Measurements from ENCODE around the gene HUS1B.
"Not testable (repeated sequence)": the region's sequence is repeated elsewhere in the genome, so short reads cannot be mapped to it uniquely, and the experiment has no call there.

Gene HUS1B

DNA sequence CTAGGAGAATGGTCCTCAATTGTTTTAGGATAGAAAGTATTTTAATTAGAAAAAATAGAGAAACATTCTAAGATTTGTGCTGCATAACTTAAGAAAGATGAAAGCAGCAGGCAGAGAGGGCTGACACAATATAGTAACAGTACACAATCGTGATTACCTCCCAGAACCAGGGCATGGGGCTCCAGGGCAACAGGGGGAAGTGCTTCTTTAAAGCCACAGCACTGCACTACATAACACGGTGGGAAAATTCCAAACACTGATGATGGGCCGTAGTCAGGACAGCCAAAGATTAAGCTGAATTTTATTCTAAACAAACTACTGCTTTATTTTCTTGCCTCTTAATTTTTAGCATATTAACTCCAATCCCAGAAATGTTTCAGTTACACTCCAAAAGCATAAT, 21.6 kb upstream of the HUS1B start:
- DNase-seq (ENCODE audit: low read depth), result no peak

DNA sequence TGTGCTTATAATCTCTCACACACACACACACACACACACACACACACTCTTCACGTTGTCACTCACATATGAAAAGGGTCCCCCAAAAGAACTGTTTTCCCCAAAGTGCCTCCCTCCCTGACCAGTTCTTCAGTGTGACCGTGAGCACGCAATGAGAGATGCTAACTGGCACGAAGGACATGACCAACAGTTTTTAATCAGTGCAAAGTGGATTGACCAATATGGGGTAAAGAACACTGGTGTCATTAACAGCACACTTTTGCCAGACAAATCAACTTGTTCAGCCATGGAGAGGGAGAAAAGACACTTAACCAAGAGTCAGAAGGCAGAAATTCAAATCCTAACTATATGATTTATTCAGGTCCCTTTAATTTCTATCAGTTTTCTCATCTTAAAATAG, 21.0 kb upstream of the HUS1B start:
- no peak for DNase-seq (ENCODE audit: low read depth)

DNA sequence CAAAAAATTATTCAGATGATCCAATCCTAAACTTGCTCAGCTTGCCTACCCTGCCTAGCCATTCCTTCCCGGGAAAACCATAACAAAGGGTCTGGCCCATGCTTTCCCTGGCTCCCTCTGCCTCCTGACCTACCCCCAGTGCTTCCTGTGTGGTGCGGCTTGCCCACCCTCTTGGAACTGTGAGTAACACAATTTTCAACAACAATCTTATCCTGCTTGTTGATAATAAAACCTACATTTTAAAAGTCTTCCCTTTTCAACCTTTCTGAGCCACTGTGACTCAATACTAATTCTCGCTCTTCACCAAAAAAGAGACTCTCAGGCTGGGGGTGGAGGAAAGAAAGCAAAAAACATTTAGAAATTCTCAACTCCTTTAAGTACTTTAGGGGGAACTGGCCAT, 18.1 kb upstream of the HUS1B start:
- no peak for DNase-seq (ENCODE audit: low read depth)

DNA sequence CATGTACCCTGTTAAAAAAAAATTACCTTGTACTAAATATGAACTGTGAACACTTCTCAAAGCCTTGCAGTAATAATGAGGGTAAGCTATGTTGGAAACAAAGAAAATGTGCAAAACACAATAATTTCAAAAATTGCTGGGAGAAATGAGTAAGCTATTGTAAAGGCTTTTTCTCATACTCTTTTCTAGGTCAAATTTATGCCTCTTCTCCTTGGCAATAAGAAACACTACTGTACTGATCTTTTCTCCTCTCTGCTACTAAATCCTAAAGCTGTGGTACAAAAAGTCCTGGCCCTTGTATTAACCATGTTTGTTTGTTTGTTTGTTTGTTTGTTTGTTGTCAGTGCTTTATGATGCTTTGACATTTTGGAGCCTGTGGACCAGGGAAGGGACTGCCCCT, 17.5 kb upstream of the HUS1B start:
- DNase-seq (ENCODE audit: low read depth), result no peak

DNA sequence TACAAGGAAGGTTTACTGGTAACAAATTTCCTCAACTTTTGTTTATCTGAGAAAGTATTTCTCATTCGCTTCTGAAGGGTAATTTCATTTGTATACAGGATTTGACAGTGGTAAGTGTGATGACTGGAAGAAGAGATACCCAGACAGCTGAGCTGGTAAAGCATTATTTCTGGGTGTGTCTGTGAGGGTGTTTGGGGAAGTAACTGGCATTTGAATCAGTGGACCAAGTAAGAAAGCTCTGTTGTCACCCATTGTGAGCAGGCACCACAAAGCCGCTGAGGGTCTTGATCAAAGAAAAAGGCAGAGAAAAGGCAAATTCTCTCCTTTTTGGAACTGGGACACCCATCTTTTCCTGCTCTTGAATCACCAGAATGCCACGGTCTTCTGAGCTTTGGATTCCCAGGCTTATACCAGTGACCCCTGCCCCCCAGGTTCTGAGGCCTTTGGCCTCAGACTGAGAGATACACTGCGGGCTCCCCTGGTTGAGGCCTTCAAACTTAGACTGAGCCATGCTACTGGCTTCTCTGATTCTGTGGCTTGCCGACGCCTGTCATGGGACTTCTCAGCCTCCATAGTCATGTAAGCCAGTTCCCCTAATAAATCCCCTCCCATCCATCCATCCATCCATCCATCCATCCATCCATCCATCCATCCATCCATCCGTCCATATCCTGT, 10.5 kb upstream of the HUS1B start:
- DNase-seq (ENCODE audit: low read depth), result no peak

DNA sequence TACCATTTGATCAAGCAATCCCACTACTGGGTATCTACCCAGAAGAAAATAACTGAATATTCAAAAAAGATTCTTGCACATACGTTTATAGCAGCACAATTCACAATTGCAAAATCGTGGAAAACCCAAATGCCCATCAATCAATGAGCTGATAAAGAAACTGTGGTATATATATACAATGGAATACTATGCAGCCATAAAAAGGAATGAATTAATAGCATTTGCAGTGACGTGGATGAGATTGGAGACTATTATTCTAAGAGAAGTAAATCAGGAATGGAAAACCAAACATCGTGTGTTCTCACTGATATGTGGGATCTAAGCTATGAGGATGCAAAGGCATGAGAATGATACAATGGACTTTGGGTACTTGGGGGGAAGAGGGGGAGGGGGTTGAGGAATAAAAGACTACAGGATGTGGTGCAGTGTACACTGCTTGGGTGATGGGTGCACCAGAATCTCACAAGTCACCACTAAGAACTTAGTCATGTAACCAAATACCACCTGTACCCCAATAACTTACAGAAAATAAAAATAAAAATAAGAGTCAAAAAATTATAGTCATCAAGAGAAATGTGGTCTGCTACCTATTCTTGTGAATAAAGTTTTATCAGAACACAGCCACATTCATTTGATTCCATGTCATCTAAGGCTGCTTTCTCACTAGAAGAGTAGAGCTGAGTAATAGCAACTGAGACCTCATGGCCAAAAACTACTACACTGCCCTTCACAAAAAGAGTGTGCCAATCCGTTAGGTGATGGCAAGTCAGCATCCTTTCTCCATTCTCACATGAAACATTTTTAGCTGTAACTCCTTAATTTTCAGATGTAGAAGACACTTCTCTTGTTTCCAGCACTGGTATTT, 8.7 kb upstream of the HUS1B start:
- no peak for DNase-seq (ENCODE audit: low read depth)

DNA sequence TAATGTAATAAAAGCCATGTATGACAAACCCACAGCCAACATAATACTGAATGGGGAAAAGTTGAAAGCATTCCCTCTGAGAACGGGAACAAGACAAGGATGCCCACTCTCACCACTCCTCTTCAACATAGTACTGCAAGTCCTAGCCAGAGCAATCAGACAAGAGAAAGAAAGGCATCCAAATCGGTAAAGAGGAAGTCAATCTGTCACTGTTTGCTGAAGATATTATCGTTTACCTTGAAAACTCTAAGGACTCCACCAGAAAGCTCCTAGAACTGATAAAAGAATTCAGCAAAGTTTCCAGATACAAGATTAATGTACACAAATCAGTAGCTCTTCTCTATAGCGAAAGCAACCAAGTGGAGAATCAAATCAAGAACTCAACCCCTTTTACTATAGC, 6.9 kb upstream of the HUS1B start:
- DNase-seq (ENCODE audit: low read depth), result not testable (repeated sequence)

DNA sequence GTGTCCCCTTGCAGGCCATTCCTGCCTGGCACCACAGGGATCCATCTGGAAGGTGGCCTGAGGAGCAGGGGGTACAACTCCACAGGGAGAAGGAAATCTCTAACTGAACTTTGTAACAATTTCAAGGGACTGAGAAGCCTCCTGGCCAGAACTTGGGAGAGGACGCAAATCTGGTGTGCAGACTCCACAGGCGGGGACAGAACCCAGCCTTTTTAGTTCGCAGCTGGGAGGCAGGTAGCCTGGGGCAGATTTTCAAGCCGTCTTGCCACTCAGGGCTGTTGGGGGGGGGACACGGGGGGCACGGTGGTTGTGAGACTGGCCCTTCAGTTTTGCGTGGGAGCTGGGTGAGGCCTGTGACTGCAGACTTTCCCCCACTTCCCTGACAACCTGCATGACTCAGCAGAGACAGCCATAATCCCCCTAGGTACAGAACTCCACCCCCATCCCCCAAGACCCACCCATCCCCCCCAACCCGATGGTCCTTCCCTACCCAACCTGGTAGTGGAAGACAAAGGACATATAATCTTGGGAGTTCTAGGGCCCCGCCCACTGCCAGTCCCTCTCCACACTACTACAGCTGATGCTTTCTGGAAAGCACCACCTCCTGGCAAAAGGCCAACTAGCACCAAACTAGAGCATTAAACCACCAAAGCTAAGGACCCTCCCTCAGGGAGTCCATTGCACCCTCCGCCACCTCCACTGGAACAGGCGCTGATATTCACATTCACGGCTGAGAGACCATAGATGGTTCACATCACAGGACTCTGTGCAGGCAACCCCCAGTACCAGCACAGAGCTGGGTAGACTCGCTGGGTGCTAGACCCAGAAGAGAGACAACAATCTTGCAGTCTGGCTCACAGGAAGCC, 3.0 kb upstream of the HUS1B start:
- DNase-seq (ENCODE audit: low read depth), result no peak

DNA sequence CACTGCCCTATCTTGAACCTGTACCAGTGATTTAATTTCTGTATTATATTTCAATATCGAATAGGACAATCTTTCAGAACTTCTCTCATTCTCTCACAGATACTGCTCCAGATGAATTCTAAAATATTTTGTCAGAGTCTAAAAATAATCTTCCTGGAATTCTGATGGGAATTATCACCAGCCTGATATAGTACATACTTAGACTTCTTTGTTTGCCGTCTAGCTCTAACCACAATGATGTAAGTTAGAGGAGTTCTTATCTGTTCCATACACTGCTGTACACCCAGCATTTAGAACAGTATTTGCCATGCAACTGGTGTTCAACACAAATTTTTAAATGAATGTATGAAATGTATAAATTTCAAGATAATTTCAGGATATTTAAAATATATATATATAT, 1.3 kb upstream of the HUS1B start:
- DNase-seq (ENCODE audit: low read depth), result no peak

DNA sequence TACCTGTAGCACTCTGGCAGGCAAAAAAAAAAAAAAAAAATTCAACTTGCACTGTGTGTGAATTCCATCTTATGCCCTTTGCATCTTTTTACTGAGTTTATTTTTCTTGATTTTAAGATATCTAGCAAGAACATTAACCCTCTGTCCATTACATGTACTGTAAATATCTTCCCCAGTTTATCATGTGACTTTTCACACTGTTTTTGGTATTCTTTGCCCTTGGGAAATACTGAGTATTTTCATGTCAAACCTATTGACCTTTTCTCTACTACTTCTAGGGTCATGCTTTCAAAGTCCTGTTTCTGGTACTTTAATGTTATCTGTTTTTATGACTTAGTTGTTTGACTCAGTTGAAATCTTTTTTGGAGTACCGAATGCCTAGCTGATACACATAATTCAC, 843 bp upstream of the HUS1B start:
- DNase-seq (ENCODE audit: low read depth), result no peak

DNA sequence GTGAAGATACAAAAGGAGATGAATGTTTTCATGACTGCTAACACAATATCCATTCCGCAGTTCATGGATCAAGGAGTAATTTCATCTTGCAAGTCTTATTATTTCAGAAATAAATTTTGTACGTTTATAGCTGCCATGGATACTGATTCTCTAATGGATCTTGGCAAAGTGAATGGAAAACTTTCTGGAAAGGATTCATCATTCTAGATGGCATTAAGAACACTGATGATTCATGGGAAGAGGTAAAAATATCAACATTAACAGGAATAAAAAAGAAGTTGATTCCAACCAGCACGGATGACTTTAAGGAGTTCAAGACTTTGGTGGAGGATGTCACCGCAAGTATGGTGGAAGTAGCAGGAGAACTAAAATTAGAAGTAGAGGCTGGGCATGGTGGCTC, 2.8 kb downstream of the HUS1B start:
- no peak for DNase-seq (ENCODE audit: low read depth)

DNA sequence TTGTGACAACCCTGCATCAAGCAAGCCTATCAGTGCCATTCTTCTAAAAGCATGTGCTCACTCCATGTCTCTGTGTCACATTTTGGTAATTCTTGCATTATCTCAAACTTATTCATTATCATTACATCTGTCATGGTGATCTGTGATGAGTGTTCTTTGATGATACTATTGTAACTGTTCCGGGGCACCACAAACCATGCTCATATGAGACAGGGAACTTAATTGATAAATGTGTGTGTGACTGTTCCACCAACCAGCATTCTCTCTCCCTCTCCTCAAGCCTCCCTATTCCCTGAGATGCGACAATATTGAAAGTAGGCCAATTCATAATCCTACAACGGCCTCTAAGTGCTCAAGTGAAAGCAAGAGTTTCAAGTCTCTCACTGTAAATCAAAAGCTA, 4.0 kb downstream of the HUS1B start:
- no peak for DNase-seq (ENCODE audit: low read depth)

DNA sequence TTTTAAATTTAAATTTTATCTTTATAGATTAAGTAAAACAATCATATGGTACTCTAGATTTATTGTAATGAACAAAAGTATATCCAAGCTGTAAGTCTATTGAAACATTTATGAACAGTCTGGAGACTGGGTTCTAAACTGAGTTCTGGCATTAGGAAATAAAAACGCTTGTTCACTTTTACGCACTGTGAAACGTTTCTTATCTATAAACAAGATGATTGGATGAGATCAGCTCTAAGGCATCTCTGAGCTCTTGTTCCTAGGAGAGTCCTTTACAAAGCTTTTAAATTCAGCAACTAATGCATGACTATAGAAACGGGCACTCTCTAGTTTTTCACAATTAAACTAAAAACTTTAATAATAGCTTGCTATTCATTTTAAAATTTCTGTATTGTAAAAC, 6.8 kb downstream of the HUS1B start:
- no peak for DNase-seq (ENCODE audit: low read depth)

DNA sequence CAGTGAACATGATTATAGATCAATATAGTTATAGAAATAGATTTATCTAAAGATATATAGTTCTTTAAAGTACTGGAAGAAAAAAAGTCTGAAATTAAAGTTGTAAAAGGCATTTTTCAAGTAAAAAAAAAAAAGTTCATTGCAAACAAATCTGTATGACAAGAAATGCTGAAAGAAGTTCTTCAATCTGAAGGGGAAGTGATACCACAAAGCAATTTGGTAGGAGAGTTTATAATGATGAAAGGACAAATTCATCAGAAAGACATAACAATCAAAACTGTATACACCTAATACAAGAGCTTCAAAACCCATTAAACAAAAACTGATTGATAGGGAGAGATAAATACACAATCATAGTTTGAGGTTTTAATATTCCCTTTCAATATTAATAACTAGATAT, 14.1 kb downstream of the HUS1B start:
- DNase-seq (ENCODE audit: low read depth), result no peak

DNA sequence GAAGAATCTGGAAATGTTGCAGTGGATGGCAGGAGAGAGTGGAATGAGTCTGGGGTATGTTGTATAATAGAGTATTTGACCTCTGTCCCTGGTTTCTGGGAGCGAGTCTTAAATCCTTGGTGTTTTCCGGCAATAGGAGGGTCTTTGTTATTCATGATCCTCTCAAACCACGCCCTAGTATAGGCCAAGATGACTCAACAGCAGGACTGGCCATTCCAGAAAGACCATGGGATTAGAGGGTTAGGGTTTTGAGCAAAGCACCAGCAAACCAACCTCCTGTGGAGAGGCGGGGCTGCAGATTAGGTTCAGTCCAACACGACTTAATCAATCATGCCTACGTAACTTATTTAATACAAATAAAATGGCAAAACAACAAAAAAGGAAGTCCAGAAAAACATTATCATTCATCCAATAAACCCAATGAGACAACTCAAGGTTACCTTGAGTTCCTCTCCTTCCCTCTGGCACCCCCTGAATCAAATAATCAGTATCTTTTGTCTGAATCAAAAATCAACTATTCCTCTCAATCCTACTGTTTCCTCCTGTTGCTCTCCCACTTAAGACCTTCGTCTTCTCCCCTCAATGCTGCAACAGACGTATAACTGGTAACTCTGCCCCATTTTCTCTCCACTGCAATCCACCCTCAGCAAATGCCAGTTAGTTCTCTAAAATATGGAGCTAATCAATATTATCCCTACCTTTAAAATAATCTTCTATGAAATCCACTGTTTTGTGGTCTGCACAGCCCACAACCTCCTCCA, 15.5 kb downstream of the HUS1B start:
- no peak for DNase-seq (ENCODE audit: low read depth)

DNA sequence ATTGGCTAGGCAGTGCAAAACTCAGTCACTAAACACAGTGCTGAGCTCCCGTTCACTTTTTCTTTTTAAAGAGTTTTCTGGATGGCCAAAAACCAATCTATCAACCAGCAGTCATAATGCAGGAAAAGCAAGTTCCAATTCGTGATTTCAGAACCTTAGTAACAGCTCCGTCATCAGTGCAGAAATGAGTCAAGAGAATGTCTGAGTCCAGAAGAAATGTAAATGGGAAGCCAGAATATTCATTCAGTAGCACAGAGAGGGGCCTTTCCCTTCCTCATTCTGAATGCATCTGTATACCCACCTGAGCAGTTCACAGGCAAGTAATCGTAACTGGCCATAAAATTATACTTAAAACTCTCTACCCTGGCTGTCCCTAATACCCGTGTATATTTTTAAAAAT, 20.4 kb downstream of the HUS1B start:
- DNase-seq (ENCODE audit: low read depth), result no peak

DNA sequence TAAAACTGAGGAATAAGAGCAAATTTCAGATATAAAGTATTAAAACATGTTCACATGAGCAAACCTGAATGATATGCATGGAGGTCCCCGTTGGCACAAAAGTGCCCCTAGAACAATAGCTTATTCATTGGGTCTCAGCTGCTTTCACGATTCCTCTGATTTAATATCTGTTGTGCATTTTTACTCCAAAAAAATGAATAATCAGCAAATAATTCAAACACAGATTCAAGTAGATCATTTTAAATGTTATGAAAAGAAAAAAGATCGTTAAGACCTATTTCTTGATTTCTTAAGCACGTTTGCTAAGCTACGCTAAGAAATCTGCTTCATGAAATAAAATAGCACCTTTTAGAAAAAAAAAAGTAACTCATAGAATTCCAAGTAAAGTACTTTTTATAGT, 21.7 kb downstream of the HUS1B start:
- DNase-seq (ENCODE audit: low read depth), result no peak

DNA sequence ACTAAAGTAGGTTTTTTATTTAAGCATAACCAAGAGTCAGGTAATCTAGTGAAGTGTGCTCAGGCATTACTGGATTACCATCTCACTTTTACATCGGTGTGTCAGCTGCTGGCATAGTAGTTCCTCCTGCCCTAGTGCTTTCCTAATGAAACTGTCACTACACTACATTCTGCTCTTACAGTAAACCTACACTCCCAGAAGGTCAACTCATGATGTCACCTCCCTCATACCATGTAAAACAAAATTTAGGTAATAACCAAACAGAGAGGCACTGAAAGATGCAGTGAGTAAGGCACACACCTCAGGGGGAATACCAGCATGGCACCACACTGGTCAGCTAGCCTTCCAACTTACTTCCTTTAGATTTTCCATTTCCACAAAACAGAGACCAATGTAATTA, 23.3 kb downstream of the HUS1B start:
- no peak for DNase-seq (ENCODE audit: low read depth)

DNA sequence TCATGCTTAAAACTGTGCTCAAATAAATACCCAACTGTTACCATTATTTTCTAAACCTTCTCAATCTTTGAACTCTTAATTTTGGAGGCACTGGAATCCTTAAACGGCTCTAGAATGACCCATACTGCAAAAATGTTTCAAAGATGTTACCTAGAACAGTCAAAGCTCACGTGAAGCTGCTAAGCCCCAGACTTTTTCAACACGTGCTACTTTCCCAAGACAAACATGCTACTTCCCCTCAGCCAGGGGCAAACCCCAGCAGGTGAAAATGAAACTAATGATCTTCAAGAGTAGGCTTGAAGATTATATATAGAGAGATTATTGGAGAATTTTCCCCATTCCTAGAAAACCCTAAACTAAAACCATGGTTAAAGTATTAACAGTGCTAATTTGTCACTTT, 28.1 kb downstream of the HUS1B start:
- no peak for DNase-seq (ENCODE audit: low read depth)

DNA sequence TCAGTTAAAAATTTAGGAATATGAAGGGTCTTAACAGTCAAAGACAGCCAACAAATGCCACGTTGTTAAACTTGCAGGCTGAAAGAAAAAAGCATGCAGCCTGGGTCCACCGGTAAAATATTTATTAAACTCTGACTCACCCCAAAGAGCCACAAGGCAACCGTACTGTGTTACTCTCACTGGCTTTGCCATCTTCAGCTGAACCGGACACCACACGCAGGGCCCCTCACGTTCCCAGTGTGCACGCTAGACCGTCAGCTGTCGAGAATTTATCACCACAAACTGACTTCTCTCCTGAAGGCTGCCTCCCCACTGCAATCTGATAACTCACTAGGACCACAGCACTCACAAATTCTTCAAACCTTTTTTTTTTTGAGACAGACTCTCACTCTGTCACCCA, 30.7 kb downstream of the HUS1B start:
- no peak for DNase-seq (ENCODE audit: low read depth)

DNA sequence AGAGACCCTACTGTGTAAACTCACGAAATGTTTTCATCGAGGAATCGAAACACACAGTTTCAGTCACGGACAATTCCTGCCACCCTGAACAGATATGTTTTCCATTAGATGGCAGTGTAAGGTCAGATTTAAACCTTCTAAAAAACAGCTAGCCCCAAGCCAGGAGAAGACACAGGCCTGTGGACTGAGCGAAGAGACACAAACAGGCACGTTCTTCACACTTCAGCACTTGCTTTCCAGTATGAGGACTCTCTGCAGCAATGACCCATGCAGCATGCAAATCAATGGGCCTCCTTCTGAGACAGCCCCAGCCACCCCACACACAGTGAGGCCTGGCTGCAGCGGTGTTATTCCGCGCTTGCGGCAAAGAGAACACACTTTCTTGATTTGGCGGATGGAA, 31.9 kb downstream of the HUS1B start:
- DNase-seq (ENCODE audit: low read depth), result no peak

DNA sequence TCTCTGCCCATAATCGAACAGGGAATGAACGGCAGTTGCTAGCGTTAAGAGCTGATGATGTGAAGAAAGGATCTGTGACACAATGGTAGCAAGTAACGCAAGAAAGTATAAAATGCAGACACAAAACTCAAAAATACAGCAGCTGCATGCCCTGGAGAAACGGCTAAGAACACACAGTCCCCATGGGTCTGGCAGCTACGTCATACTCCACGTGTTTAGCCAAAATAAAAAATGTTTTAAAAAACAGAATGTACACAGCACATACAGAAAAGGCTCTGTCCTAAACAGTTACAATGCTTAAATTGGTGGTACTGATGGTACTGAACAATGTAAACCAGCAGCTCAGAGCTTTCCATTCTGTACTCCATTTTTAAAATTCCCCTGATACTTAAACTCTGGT, 34.4 kb downstream of the HUS1B start:
- DNase-seq (ENCODE audit: low read depth), result no peak

All from activated T-helper 1 cell treated with Interleukin-2 at 50 U/mL for 16 hours (primary cell).